GM19397 (cell line): ENCODE data around the gene AREG.

Experiments used
- ATAC-seq: cut with Tn5 transposase; IDR thresholded peaks from one replicate; pipeline ENCODE4 v1.9.1; 2021; ENCODE audit warnings: mild to moderate bottlenecking, moderate library complexity; ENCODE audit not compliant: unreplicated experiment

The AREG gene

GRCh38 chr4:74504212-74504611 is 59.3 kb downstream of the AREG start:
- no peak for ATAC-seq
